ENCODE data around the gene PRRT3. TPM values are rescaled to one million over a fixed set of nuclear protein-coding genes. Genes with fewer than 3 reads are reported as not detected.
A peak's percentile ranks its signal among the peaks of the same experiment; 100 is the strongest.

Gene PRRT3
- total and polyA plus RNA-seq, 2 donors (not counting 1 experiment from before 2014, with no cell fraction given) = 3.1 to 3.8 TPM

- TF ChIP-seq, protein P1, sequence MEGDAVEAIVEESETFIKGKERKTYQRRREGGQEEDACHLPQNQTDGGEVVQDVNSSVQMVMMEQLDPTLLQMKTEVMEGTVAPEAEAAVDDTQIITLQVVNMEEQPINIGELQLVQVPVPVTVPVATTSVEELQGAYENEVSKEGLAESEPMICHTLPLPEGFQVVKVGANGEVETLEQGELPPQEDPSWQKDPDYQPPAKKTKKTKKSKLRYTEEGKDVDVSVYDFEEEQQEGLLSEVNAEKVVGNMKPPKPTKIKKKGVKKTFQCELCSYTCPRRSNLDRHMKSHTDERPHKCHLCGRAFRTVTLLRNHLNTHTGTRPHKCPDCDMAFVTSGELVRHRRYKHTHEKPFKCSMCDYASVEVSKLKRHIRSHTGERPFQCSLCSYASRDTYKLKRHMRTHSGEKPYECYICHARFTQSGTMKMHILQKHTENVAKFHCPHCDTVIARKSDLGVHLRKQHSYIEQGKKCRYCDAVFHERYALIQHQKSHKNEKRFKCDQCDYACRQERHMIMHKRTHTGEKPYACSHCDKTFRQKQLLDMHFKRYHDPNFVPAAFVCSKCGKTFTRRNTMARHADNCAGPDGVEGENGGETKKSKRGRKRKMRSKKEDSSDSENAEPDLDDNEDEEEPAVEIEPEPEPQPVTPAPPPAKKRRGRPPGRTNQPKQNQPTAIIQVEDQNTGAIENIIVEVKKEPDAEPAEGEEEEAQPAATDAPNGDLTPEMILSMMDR (conservative IDR thresholded peaks at IDR 0.05 in 1 of 2, IDR thresholded peaks at IDR 0.05 in 1 of 2; ENCODE audit: low read depth in 1 of 2, low read length in 2 of 2) = no peak
- TF ChIP-seq EZH2 (IDR thresholded peaks at IDR 0.05; ENCODE audit: low read length, missing control alignments) = no peak
- no peaks in the 10 kb centered on the region for H4K20me1 ChIP-seq (ENCODE audit: control insufficient read depth, extremely low read depth, insufficient read depth, low read length)
- no peaks in the 10 kb centered on the region for H3K9me3 ChIP-seq (ENCODE audit: control insufficient read depth, insufficient read depth, low read depth, low read length)
- no peak overlapping the region for H2AFZ ChIP-seq (ENCODE audit: low read length)
- H3K4me3 ChIP-seq (replicated peaks in 1 of 4; ENCODE audit: control extremely low read depth in 1 of 4, insufficient read depth in 1 of 4, low read depth in 3 of 4, low read length in 4 of 4) = peak overlapping the region in 2 of 4 experiments; percentile 69 to 74
- peaks cover 10% of the 10 kb centered on the region for H3K4me1 ChIP-seq (ENCODE audit: control insufficient read depth, extremely low read depth, insufficient read depth, low read length)
- H3K9ac ChIP-seq (ENCODE audit: insufficient read depth, low read length) = no peak overlapping the region
- H3K27ac ChIP-seq (ENCODE audit: insufficient read depth, low read length) = no peak overlapping the region
- DNase-seq (ENCODE audit: low read depth in 2 of 2) = no peak
- H3K36me3 ChIP-seq (ENCODE audit: control insufficient read depth, insufficient read depth, low read length) = no peaks in the 10 kb centered on the region
- H3K4me2 ChIP-seq (ENCODE audit: extremely low read depth, insufficient read depth, low read length) = peak overlapping the region; percentile 83
- H3K27me3 ChIP-seq (ENCODE audit: control insufficient read depth, insufficient read depth, low read length) = no peaks in the 10 kb centered on the region
- H3K79me2 ChIP-seq (ENCODE audit: control insufficient read depth, insufficient read depth, low read length) = no peaks in the 10 kb centered on the region
Observed at GRCh38 chr3:9951126-9951525, 1.1 kb downstream of the PRRT3 start.

- H3K4me2 ChIP-seq (ENCODE audit: extremely low read depth, insufficient read depth, low read length) = no peak overlapping the region
- H2AFZ ChIP-seq (ENCODE audit: low read length) = no peak overlapping the region
- H4K20me1 ChIP-seq (ENCODE audit: control insufficient read depth, extremely low read depth, insufficient read depth, low read length) = no peaks in the 10 kb centered on the region
- no peak overlapping the region for H3K27ac ChIP-seq (ENCODE audit: insufficient read depth, low read length)
- H3K36me3 ChIP-seq (ENCODE audit: control insufficient read depth, insufficient read depth, low read length) = no peaks in the 10 kb centered on the region
- TF ChIP-seq, protein P1 (conservative IDR thresholded peaks at IDR 0.05 in 1 of 2, IDR thresholded peaks at IDR 0.05 in 1 of 2; ENCODE audit: low read depth in 1 of 2, low read length in 2 of 2) = no peak
- TF ChIP-seq EZH2 (IDR thresholded peaks at IDR 0.05; ENCODE audit: low read length, missing control alignments) = no peak
- H3K4me1 ChIP-seq (ENCODE audit: control insufficient read depth, extremely low read depth, insufficient read depth, low read length) = peaks cover 4% of the 10 kb centered on the region
- no peaks in the 10 kb centered on the region for H3K79me2 ChIP-seq (ENCODE audit: control insufficient read depth, insufficient read depth, low read length)
- H3K4me3 ChIP-seq (replicated peaks in 1 of 4; ENCODE audit: control extremely low read depth in 1 of 4, insufficient read depth in 1 of 4, low read depth in 3 of 4, low read length in 4 of 4) = no peak overlapping the region
- no peaks in the 10 kb centered on the region for H3K9me3 ChIP-seq (ENCODE audit: control insufficient read depth, insufficient read depth, low read depth, low read length)
- DNase-seq (ENCODE audit: low read depth in 2 of 2) = no peak
- no peak overlapping the region for H3K9ac ChIP-seq (ENCODE audit: insufficient read depth, low read length)
- H3K27me3 ChIP-seq (ENCODE audit: control insufficient read depth, insufficient read depth, low read length) = no peaks in the 10 kb centered on the region
Observed at GRCh38 chr3:9949626-9950025, 2.6 kb downstream of the PRRT3 start.

- Histone ChIP-seq H3K27me3 (ENCODE audit: control insufficient read depth, insufficient read depth, low read length) (no peaks in the 10 kb centered on the region), H3K9me3 (ENCODE audit: control insufficient read depth, insufficient read depth, low read depth, low read length) (no peaks in the 10 kb centered on the region), H3K79me2 (ENCODE audit: control insufficient read depth, insufficient read depth, low read length) (no peaks in the 10 kb centered on the region), H4K20me1 (ENCODE audit: control insufficient read depth, extremely low read depth, insufficient read depth, low read length) (no peaks in the 10 kb centered on the region), H3K9ac (ENCODE audit: insufficient read depth, low read length) (no peak overlapping the region), H3K4me3 (replicated peaks in 1 of 4; ENCODE audit: control extremely low read depth in 1 of 4, insufficient read depth in 1 of 4, low read depth in 3 of 4, low read length in 4 of 4) (no peak overlapping the region), H3K4me1 (ENCODE audit: control insufficient read depth, extremely low read depth, insufficient read depth, low read length) (peaks cover 4% of the 10 kb centered on the region), H2AFZ (ENCODE audit: low read length) (no peak overlapping the region), H3K27ac (ENCODE audit: insufficient read depth, low read length) (no peak overlapping the region), H3K4me2 (ENCODE audit: extremely low read depth, insufficient read depth, low read length) (no peak overlapping the region), H3K36me3 (ENCODE audit: control insufficient read depth, insufficient read depth, low read length) (peaks cover 2% of the 10 kb centered on the region)
- TF ChIP-seq, protein P1 (conservative IDR thresholded peaks at IDR 0.05 in 1 of 2, IDR thresholded peaks at IDR 0.05 in 1 of 2; ENCODE audit: low read depth in 1 of 2, low read length in 2 of 2) = no peak
- no peak for TF ChIP-seq EZH2 (IDR thresholded peaks at IDR 0.05; ENCODE audit: low read length, missing control alignments)
- DNase-seq (ENCODE audit: low read depth in 2 of 2) = no peak
Observed at GRCh38 chr3:9949115-9949514, 3.1 kb downstream of the PRRT3 start.

Measured in fibroblast of lung (primary cell).